Common myeloid progenitor, CD34-positive (primary cell): Measurements from ENCODE around the gene SHF.
A peak's percentile ranks its signal among the peaks of the same experiment; 100 is the strongest.
"Not testable (repeated sequence)": the region's sequence is repeated elsewhere in the genome, so short reads cannot be mapped to it uniquely, and the experiment has no call there.

Experiments
- CTCF ChIA-PET: fragments of 350-600 bp; sonication (Branson Sonifier 250); formaldehyde crosslinking; loops from one replicate; lab custom pipeline; 2021; ENCODE audit warnings: antibody characterized with exemption; lab: Charles Lee
- POLR2A ChIA-PET: fragments of 350-600 bp; sonication (Branson Sonifier 250); formaldehyde crosslinking; loops from one replicate; lab custom pipeline; 2021; ENCODE audit warnings: antibody characterized with exemption; lab: Charles Lee
- DNase-seq, 3 donors: peaks; one replicate each; pipeline versions ENCODE4 v3.0.0 to v3.0.0-alpha.2; 2013
- H3K27ac ChIP-seq, 2 experiments: 1 replicate in 1 of 2; 2 replicates in 1 of 2; pipeline ENCODE4 v1.7.0; 2013; ENCODE audit warnings: inconsistent platforms in 2 of 2, low read length in 2 of 2, mild to moderate bottlenecking in 2 of 2, low read depth in 1 of 2, moderate library complexity in 1 of 2; ENCODE audit not compliant: severe bottlenecking in 2 of 2, insufficient read depth in 1 of 2, poor library complexity in 1 of 2
- H3K27me3 ChIP-seq, 5 experiments: replicated peaks in 2 of 5; 1 replicate in 3 of 5; 2 replicates in 2 of 5; pipeline versions ENCODE4 v1.6.1 to v1.7.0; 2013; ENCODE audit warnings: low read length in 4 of 5, mild to moderate bottlenecking in 2 of 5, moderate library complexity in 2 of 5, inconsistent platforms in 1 of 5; ENCODE audit not compliant: insufficient read depth in 5 of 5, control insufficient read depth in 4 of 5
- H3K36me3 ChIP-seq, 4 experiments: 1 replicate in 2 of 4; 2 replicates in 2 of 4; pipeline versions ENCODE4 v1.6.1 to v1.7.0; 2013; ENCODE audit warnings: low read length in 3 of 4, control low read depth in 1 of 4, mild to moderate bottlenecking in 1 of 4; ENCODE audit not compliant: control insufficient read depth in 4 of 4, insufficient read depth in 4 of 4
- H3K4me1 ChIP-seq, 4 experiments: 1 replicate in 3 of 4; 2 replicates in 1 of 4; pipeline versions ENCODE4 v1.6.1 to v1.7.1; 2013; ENCODE audit warnings: low read length in 3 of 4, mild to moderate bottlenecking in 3 of 4, control low read depth in 1 of 4, inconsistent platforms in 1 of 4, moderate library complexity in 1 of 4; ENCODE audit not compliant: control insufficient read depth in 4 of 4, insufficient read depth in 4 of 4; ENCODE audit errors: control extremely low read depth in 1 of 4
- H3K4me3 ChIP-seq, 7 experiments: 1 replicate in 4 of 7; 2 replicates in 3 of 7; pipeline versions ENCODE4 v1.5.1 to v1.7.0; 2013; ENCODE audit warnings: mild to moderate bottlenecking in 7 of 7, low read length in 6 of 7, moderate library complexity in 6 of 7, inconsistent platforms in 2 of 7, low read depth in 2 of 7, control low read depth in 1 of 7; ENCODE audit not compliant: insufficient read depth in 4 of 7, control insufficient read depth in 1 of 7; ENCODE audit errors: extremely low read depth in 1 of 7
- H3K9me3 ChIP-seq, 5 experiments: 1 replicate in 4 of 5; 2 replicates in 1 of 5; pipeline versions ENCODE4 v1.6.1 to v1.7.1; 2013; ENCODE audit warnings: low read length in 4 of 5, mild to moderate bottlenecking in 2 of 5, inconsistent platforms in 1 of 5, low read depth in 1 of 5, moderate library complexity in 1 of 5; ENCODE audit not compliant: control insufficient read depth in 4 of 5, insufficient read depth in 2 of 5; ENCODE audit errors: control extremely low read depth in 1 of 5
- WGBS: methylation state at CpG from one replicate; pipeline ENCODE4 v1.1.5; 2013; ENCODE audit not compliant: insufficient coverage; 5-methylcytosine and 5-hydroxymethylcytosine counted together

The SHF gene

DNA sequence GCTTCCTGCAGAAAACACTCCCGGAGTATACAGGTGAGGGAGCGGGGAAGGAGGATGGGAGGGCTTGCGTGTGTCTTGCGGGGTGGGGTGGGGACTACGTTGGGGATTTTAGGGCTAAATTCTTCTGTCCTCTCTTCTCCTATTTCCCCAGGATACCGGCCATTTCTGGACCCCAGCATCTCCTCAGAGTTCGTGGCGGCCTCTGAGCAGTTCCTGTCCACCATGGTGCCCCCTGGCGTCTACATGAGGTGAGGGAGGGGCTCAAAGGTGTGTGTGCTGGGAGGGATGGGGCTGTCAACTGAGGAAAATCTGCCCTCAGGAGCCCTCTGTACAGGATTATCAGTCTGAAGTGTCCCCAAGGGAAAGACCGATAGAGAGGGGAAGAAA, 51.4 kb downstream of the SHF start:
- H3K4me3 ChIP-seq, result no peak overlapping the region
- ChIA-PET CTCF (interaction anchor here (1.8 kb wide), 1 partner anchor 19 kb away, joined by 4 read pairs; no protein-coding TSS in a partner anchor), POLR2A (no interaction called here)
- peaks cover 0 to 7% (median 3%) of the 10 kb centered on the region in 4 experiments for H3K4me1 ChIP-seq
- H3K9me3 ChIP-seq, result peaks cover 0 to 2% (median 0%) of the 10 kb centered on the region in 5 experiments
- 7% methylated on average over 3 of the region's 10 CpGs for WGBS
- no peaks in the 10 kb centered on the region for H3K36me3 ChIP-seq
- DNase-seq, result no peak
- H3K27ac ChIP-seq, result no peak overlapping the region
- H3K27me3 ChIP-seq, result peaks cover 0 to 58% (median 30%) of the 10 kb centered on the region in 5 experiments

DNA sequence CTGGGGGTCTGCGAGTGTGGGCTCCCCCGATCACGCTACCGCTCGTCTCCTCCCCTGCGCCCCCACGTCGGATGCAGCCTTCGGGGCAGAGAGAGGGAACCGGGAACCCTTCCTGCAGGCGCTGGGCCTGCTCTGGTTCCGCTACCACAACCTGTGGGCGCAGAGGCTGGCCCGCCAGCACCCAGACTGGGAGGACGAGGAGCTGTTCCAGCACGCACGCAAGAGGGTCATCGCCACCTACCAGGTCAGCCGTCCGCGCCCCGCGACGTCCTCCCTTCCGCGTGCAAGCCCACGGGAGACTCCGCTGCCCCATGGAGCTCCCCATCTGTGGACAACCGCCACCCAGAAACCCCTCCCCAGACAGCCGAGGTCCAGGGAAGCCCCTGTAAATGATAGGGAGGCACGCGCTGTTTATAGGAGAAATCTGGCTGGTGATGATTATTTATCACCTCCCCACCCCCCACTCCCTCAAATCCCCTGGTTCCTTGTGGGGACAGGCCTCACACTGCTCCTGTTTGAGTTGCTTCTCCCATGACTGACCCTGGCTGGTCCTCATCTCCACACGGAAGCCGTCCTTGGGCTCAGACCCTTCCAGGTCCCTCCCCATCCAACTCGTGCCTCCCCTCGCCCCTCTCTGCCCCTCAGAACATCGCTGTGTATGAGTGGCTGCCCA, 51.9 kb downstream of the SHF start:
- WGBS, result no CpG with 5 or more reads among the region's 37 CpGs
- H3K36me3 ChIP-seq, H3K4me3 ChIP-seq, H3K27ac ChIP-seq, H3K9me3 ChIP-seq, POLR2A ChIA-PET, DNase-seq, H3K4me1 ChIP-seq: not testable (repeated sequence)
- CTCF ChIA-PET, result interaction anchor here (1.8 kb wide), 1 partner anchor 20 kb away, joined by 4 read pairs; no protein-coding TSS in a partner anchor
- H3K27me3 ChIP-seq, result peaks cover 0 to 63% (median 31%) of the 10 kb centered on the region in 5 experiments

DNA sequence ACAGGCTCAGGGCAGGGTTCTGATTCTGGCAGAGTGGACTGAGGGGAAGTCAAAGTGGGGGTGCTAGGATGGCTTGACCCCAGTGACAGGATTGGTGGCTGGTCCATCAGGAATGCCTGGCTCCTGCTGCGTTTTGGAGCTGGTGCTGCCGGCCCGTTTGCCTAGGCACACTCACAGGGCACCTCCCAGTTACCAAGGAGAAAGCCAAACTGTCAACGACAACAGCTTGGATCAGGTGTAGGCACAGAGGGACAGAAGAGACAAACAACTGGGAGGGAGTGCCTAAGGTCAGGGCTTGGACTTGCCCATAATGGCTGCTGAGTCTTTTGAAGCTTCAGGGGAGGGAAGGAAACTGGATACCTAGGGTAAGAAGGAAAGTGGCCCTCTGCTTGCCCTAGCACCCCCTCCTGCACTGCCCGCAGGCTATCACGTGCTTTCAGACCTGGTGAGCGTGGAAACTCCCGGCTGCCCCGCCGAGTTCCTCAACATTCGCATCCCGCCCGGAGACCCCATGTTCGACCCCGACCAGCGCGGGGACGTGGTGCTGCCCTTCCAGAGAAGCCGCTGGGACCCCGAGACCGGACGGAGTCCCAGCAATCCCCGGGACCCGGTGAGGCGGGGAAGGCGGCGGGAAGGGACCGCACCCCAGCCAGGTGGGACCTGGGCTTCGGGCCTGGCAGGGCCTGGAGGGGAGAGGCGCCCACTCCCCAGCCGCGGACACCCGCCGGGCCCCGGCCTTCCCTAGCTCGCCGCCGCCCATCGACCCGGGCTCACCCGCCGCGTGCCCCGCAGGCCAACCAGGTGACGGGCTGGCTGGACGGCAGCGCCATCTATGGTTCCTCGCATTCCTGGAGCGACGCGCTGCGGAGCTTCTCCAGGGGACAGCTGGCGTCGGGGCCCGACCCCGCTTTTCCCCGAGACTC, 52.8 kb downstream of the SHF start:
- Histone ChIP-seq H3K27me3 (peaks cover 0 to 72% (median 40%) of the 10 kb centered on the region in 5 experiments), H3K4me1 (peaks cover 0 to 7% (median 3%) of the 10 kb centered on the region in 4 experiments), H3K36me3 (no peaks in the 10 kb centered on the region), H3K4me3 (peak overlapping the region in 2 of 7 experiments; percentile 15 to 33), H3K9me3 (peaks cover 0 to 2% (median 0%) of the 10 kb centered on the region in 5 experiments), H3K27ac (no peak overlapping the region)
- peak in 2 of 3 donors; percentile 40 to 44 for DNase-seq
- ChIA-PET POLR2A (no interaction called here), CTCF (interaction anchor here (0.8 to 1.8 kb wide), 4 partner anchors 8 to 21 kb away, joined by 3 to 5 read pairs (median 4); no protein-coding TSS in a partner anchor)
- WGBS, result 10% methylated on average over 35 of the region's 57 CpGs

DNA sequence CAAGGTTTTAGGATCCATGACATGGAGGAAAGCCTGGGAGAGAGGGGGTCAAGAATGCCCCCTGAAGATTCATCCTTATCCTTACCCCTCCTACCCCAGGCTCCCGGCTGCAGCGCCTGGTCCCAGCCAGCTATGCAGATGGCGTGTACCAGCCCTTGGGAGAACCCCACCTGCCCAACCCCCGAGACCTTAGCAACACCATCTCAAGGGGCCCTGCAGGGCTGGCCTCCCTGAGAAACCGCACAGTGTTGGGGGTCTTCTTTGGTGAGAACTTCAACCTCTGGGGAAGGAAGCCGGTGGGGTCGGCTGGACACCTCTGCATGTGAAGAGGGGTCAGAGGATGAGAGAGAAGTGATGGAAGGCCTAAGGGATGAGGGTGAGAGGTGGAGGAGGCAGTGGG, 53.7 kb downstream of the SHF start:
- CTCF ChIA-PET, result interaction anchor here (1.0 to 1.2 kb wide), 2 partner anchors 7 to 13 kb away, joined by 3 to 5 read pairs; no protein-coding TSS in a partner anchor
- Histone ChIP-seq H3K4me3 (no peak overlapping the region), H3K4me1 (peaks cover 0 to 13% (median 7%) of the 10 kb centered on the region in 4 experiments), H3K27me3 (peaks cover 0 to 81% (median 41%) of the 10 kb centered on the region in 5 experiments), H3K9me3 (peaks cover 0 to 2% (median 0%) of the 10 kb centered on the region in 5 experiments), H3K36me3 (no peaks in the 10 kb centered on the region), H3K27ac (no peak overlapping the region)
- no peak for DNase-seq
- POLR2A ChIA-PET, result no interaction called here
- 98% methylated on average over 5 of the region's 7 CpGs for WGBS

DNA sequence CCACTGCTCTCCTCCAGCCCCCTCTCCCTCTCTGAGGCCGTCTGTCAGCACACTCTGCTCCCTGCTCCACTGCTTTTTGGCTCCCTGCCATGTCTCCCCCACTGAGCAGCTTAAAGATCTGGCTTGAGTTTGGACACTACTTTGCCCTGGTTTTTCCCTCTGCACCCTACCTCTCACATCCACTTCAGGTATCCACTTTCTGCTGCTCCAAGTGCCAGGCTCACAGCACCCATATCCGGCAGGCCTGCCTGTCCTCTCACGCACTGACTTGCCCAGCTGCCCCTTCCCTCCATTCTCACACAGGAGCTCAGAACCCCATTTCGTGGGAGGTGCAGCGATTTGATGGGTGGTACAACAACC, 54.2 kb downstream of the SHF start:
- WGBS, result 81% methylated on average over 2 of the region's 5 CpGs
- Histone ChIP-seq H3K4me1 (peaks cover 0 to 17% (median 8%) of the 10 kb centered on the region in 4 experiments), H3K27ac (no peak overlapping the region), H3K4me3 (no peak overlapping the region), H3K9me3 (peaks cover 0 to 2% (median 0%) of the 10 kb centered on the region in 5 experiments), H3K36me3 (no peaks in the 10 kb centered on the region), H3K27me3 (peaks cover 0 to 86% (median 44%) of the 10 kb centered on the region in 5 experiments)
- ChIA-PET POLR2A (no interaction called here), CTCF (interaction anchor here (1.0 to 2.0 kb wide), 3 partner anchors 12 to 30 kb away, joined by 3 to 5 read pairs (median 4); no protein-coding TSS in a partner anchor)
- no peak for DNase-seq

DNA sequence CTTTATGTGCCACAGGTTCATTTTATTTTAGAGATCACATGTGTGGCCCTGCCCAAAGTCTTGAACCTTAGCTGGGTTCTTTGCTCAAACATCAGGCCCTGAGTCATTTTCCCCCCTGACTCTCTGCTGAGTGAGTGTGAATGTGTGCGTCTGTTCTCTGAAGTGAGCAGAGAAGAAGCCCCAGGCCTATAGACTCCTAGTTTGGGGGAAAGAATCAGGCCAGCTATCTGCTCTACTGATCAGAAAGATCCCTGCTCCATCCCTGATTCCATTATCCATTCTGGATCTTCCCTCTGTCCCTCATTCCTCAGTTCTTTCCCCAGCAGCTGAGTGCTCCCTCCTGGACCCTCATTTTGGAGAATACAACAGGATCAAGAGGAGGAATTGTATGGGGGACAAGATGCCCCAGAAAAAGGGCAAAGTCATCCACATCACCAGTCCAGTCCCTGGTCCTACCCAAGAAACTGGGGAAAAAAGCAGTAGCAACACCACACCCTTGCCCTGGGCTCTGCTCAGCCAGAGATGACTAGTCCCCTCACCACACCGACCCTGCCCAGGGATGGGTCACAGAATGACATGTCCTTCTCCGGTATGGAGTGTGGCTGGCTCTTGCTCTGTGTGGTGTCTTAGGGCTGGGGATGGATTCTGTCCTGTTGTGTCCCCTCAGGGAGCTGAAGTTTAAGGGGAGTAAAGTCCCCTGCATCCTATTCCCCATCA, 54.8 kb downstream of the SHF start:
- H3K9me3 ChIP-seq, result peaks cover 0 to 2% (median 0%) of the 10 kb centered on the region in 5 experiments
- DNase-seq, result no peak
- POLR2A ChIA-PET, result no interaction called here
- CTCF ChIA-PET, result interaction anchor here (1.0 to 2.0 kb wide), 3 partner anchors 12 to 31 kb away, joined by 3 to 5 read pairs (median 4); no protein-coding TSS in a partner anchor
- no peak overlapping the region for H3K27ac ChIP-seq
- peaks cover 0 to 17% (median 8%) of the 10 kb centered on the region in 4 experiments for H3K4me1 ChIP-seq
- WGBS, result 100% methylated on average over 1 of the region's 3 CpGs
- H3K27me3 ChIP-seq, result peaks cover 0 to 88% (median 47%) of the 10 kb centered on the region in 5 experiments
- H3K4me3 ChIP-seq, result no peak overlapping the region
- H3K36me3 ChIP-seq, result no peaks in the 10 kb centered on the region
